Endothelial cell of umbilical vein (primary cell): ENCODE results near the gene TTC23L. TPM values are rescaled to one million over a fixed set of nuclear protein-coding genes. Genes with fewer than 3 reads are reported as not detected.

ENCODE experiments used
- BruUV-seq: library from RNA; stranded (reverse); fragments of 400-500 nt; replicated peaks from 2 replicates; lab custom pipeline; 2021; lab: Mats Ljungman, UMichigan
- CTCF ChIA-PET: fragments of 300-600, 350-600 bp; sonication (Branson Sonifier 250); formaldehyde crosslinking; loops from one replicate; lab custom pipeline; 2021; ENCODE audit warnings: antibody characterized with exemption, inconsistent platforms; lab: Charles Lee
- POLR2A ChIA-PET: fragments of 300-600, 350-600 bp; sonication (Branson Sonifier 250); formaldehyde crosslinking; loops from one replicate; lab custom pipeline; 2021; ENCODE audit warnings: antibody characterized with exemption, inconsistent platforms; lab: Charles Lee
- DNase-seq: peaks from one replicate; pipeline ENCODE4 v3.0.0-alpha.2; 2011; ENCODE audit warnings: low read depth, low spot score
- FAIRE-seq: peaks from 2 replicates; lab custom pipeline; 2011; peaks lifted over from hg19 to GRCh38; lab: Jason Lieb, UNC
- H2AFZ ChIP-seq: 2 replicates; pipeline ENCODE4 v1.6.0; 2012; ENCODE audit warnings: low read depth, low read length, control low read depth, inconsistent platforms
- H3K27ac ChIP-seq: 2 replicates; pipeline ENCODE4 v1.5.1; 2011; ENCODE audit warnings: low read depth, mild to moderate bottlenecking, control low read depth, low read length, moderate library complexity; ENCODE audit not compliant: insufficient read depth
- H3K27me3 ChIP-seq, 2 experiments: 2 replicates each; pipeline versions ENCODE4 v1.6.0 to v1.6.1; 2011; ENCODE audit warnings: low read length in 2 of 2, mixed read lengths in 1 of 2; ENCODE audit not compliant: control insufficient read depth in 2 of 2, insufficient read depth in 2 of 2
- H3K36me3 ChIP-seq, 2 experiments: 2 replicates in 1 of 2; 3 replicates in 1 of 2; pipeline ENCODE4 v1.5.1; 2011; ENCODE audit warnings: low read length in 2 of 2, mild to moderate bottlenecking in 1 of 2, moderate library complexity in 1 of 2; ENCODE audit not compliant: control insufficient read depth in 2 of 2, insufficient read depth in 2 of 2; ENCODE audit errors: extremely low read depth in 1 of 2
- H3K4me1 ChIP-seq: 3 replicates; pipeline ENCODE4 v1.5.1; 2011; ENCODE audit warnings: mild to moderate bottlenecking, low read length; ENCODE audit not compliant: control insufficient read depth, insufficient read depth; ENCODE audit errors: extremely low read depth
- H3K4me2 ChIP-seq: 2 replicates; pipeline ENCODE4 v1.6.1; 2011; ENCODE audit warnings: low read length, control low read depth, mixed read lengths; ENCODE audit not compliant: insufficient read depth
- H3K4me3 ChIP-seq, 3 experiments: fragments of 200-600 bp in 1 of 3; sonication (generic), shearing (Covaris generic) in 1 of 3; replicated peaks in 1 of 3; 2 replicates each; pipeline ENCODE4 v1.5.1; 2011 to 2016; ENCODE audit warnings: control low read depth in 3 of 3, low read length in 3 of 3, mild to moderate bottlenecking in 2 of 3, inconsistent platforms in 1 of 3, low read depth in 1 of 3, moderate library complexity in 1 of 3; ENCODE audit not compliant: insufficient read depth in 1 of 3
- H3K79me2 ChIP-seq: 2 replicates; pipeline ENCODE4 v1.6.0; 2012; ENCODE audit warnings: low read length, inconsistent platforms; ENCODE audit not compliant: control insufficient read depth, insufficient read depth
- H3K9ac ChIP-seq: replicated peaks from 2 replicates; pipeline ENCODE3; 2011; ENCODE audit warnings: low read length, control low read depth; ENCODE audit not compliant: insufficient read depth; ENCODE audit errors: extremely low read depth
- H3K9me1 ChIP-seq: replicated peaks from 3 replicates; pipeline ENCODE4 v1.6.0; 2011; ENCODE audit warnings: mild to moderate bottlenecking, low read length; ENCODE audit not compliant: control insufficient read depth, insufficient read depth; ENCODE audit errors: extremely low read depth
- H3K9me3 ChIP-seq: replicated peaks from 2 replicates; pipeline ENCODE4 v1.5.1; 2012; ENCODE audit warnings: low read length, inconsistent platforms; ENCODE audit not compliant: control insufficient read depth, insufficient read depth
- H4K20me1 ChIP-seq: replicated peaks from 2 replicates; pipeline ENCODE3; 2011; ENCODE audit warnings: mild to moderate bottlenecking, low read length; ENCODE audit not compliant: control insufficient read depth, insufficient read depth; ENCODE audit errors: extremely low read depth
- CTCF ChIP-seq, 2 donors: IDR thresholded peaks; 1 replicate in 1 of 2; 2 replicates in 1 of 2; pipeline ENCODE4 v1.5.1; 2011; ENCODE audit warnings: low read length in 2 of 2, mild to moderate bottlenecking in 2 of 2, moderate library complexity in 2 of 2, control low read depth in 1 of 2, inconsistent platforms in 1 of 2, low read depth in 1 of 2; ENCODE audit not compliant: insufficient read depth in 1 of 2; ENCODE audit errors: extremely low read depth in 1 of 2
- EZH2 ChIP-seq: IDR thresholded peaks from 2 replicates; pipeline ENCODE4 v1.6.1; 2012; ENCODE audit warnings: borderline replicate concordance, low read depth, mild to moderate bottlenecking, moderate library complexity, low read length, inconsistent platforms; ENCODE audit not compliant: severe bottlenecking
- FOS ChIP-seq: IDR thresholded peaks from 2 replicates; pipeline ENCODE4 v1.6.1; 2011; ENCODE audit warnings: mild to moderate bottlenecking, low read length, moderate library complexity, borderline replicate concordance; ENCODE audit not compliant: insufficient read depth
- GATA2 ChIP-seq: IDR thresholded peaks from 2 replicates; pipeline ENCODE4 v1.7.0; 2011; ENCODE audit warnings: low read depth, mild to moderate bottlenecking, moderate library complexity, mixed read lengths, low read length; ENCODE audit not compliant: insufficient read length, insufficient read depth
- JUN ChIP-seq: IDR thresholded peaks from 2 replicates; pipeline ENCODE4 v1.6.1; 2011; ENCODE audit warnings: borderline replicate concordance, low read depth; ENCODE audit not compliant: insufficient read length, insufficient read depth
- MAX ChIP-seq: IDR thresholded peaks from 2 replicates; pipeline ENCODE4 v1.6.1; 2011; ENCODE audit not compliant: insufficient read depth, insufficient read length
- MYC ChIP-seq: IDR thresholded peaks from one replicate; pipeline ENCODE4 v1.6.1; 2011; ENCODE audit warnings: mild to moderate bottlenecking, low read depth, low read length
- POLR2A ChIP-seq: IDR thresholded peaks from 2 replicates; pipeline ENCODE4 v1.6.1; 2012; ENCODE audit warnings: low read depth, mild to moderate bottlenecking, control low read depth, low read length
- POLR2AphosphoS5 ChIP-seq: IDR thresholded peaks from 2 replicates; pipeline ENCODE4 v1.6.1; 2012; ENCODE audit warnings: low read depth, mild to moderate bottlenecking, control low read depth, low read length, moderate library complexity; ENCODE audit not compliant: insufficient read depth
- dilution Hi-C: fragments of 300-500 bp; cut with MboI; formaldehyde crosslinking; loops from one replicate; pipeline ENCODE4 v1.15.0; 2019; ENCODE audit warnings: low sequenced_read_pairs; ENCODE audit not compliant: extremely low pct_ligation_motif_present
- intact Hi-C: fragments of 100-400 bp; cut with micrococcal nuclease; formaldehyde crosslinking; loops from one replicate; pipeline ENCODE4 v1.10.0; 2022
- polyA plus RNA-seq, 4 experiments: library from polyadenylated mRNA; depleted of rRNA in 3 of 4; stranded (reverse) in 3 of 4; unstranded in 1 of 4; fragments of >200 nt; gene quantifications; 2 replicates each; pipeline versions ENCODE4 v1.2.1 to v1.2.3, GENCODE V29; 2011 to 2012; ENCODE audit warnings: missing spikeins in 1 of 4
- total RNA-seq: library from RNA; stranded (reverse); gene quantifications from 2 replicates; pipeline ENCODE4 v1.2.3, GENCODE V29; 2021

The TTC23L gene
- total and polyA plus RNA-seq, 2 donors (not counting 3 experiments of a cell fraction or from before 2014, with no cell fraction given) = not detected

- FAIRE-seq = peak; percentile 83
- DNase-seq = peak; percentile 72
- Histone ChIP-seq H3K27ac (no peak overlapping the region), H3K27me3 (no peaks in the 10 kb centered on the region), H3K36me3 (no peaks in the 10 kb centered on the region), H4K20me1 (no peaks in the 10 kb centered on the region), H3K4me2 (peak overlapping the region; percentile 60), H3K79me2 (no peaks in the 10 kb centered on the region), H3K9me1 (no peaks in the 10 kb centered on the region), H2AFZ (no peak overlapping the region), H3K9me3 (no peaks in the 10 kb centered on the region), H3K9ac (no peak overlapping the region), H3K4me3 (no peak overlapping the region), H3K4me1 (peaks cover 22% of the 10 kb centered on the region)
- CTCF ChIA-PET = no interaction called here
- dilution Hi-C loops (no loop called here), intact Hi-C loops (loop anchor here (2.0 kb wide), 1 partner anchor 25 kb away; the partner anchor contains the start of gene TTC23L)
- no TSS peak for BruUV-seq
- POLR2A ChIA-PET = no interaction called here
- no peak for TF ChIP-seq JUN
Measured at GRCh38 chr5:34863946-34864345, 25.0 kb downstream of the TTC23L start.

- no peak for FAIRE-seq
- dilution Hi-C loops = no loop called here
- Histone ChIP-seq H3K36me3 (no peaks in the 10 kb centered on the region), H4K20me1 (no peaks in the 10 kb centered on the region), H3K4me1 (peaks cover 22% of the 10 kb centered on the region), H3K9ac (no peak overlapping the region), H3K27ac (no peak overlapping the region), H3K9me1 (no peaks in the 10 kb centered on the region), H3K27me3 (no peaks in the 10 kb centered on the region), H2AFZ (no peak overlapping the region), H3K9me3 (no peaks in the 10 kb centered on the region), H3K79me2 (no peaks in the 10 kb centered on the region), H3K4me2 (no peak overlapping the region), H3K4me3 (no peak overlapping the region)
- peak; percentile 8 for DNase-seq
- intact Hi-C loops = loop anchor here (2.0 kb wide), 1 partner anchor 26 kb away; the partner anchor contains the start of gene TTC23L
- ChIA-PET POLR2A (no interaction called here), CTCF (no interaction called here)
- no peak for TF ChIP-seq GATA2
- TF ChIP-seq EZH2 = no peak
- no peak for TF ChIP-seq JUN
- TF ChIP-seq FOS = no peak
- no peak for TF ChIP-seq CTCF (IDR thresholded peaks at IDR 0.05; ENCODE audit: extremely low read depth in 1 of 2, insufficient read depth in 1 of 2, low read depth in 1 of 2, low read length in 2 of 2)
- TF ChIP-seq POLR2A = no peak
- TF ChIP-seq MAX = no peak
- TF ChIP-seq MYC = no peak
- TF ChIP-seq POLR2AphosphoS5 = no peak
- no TSS peak for BruUV-seq
Measured at GRCh38 chr5:34865091-34865490, 26.1 kb downstream of the TTC23L start.
